HEK293T (cell line): ENCODE measurements around the gene CBX2.

Source experiments
- CTCF ChIA-PET: fragments of 350-600 bp; formaldehyde crosslinking; extraction: SDS; loops from one replicate; lab custom pipeline; 2021; ENCODE audit warnings: antibody characterized with exemption, inconsistent platforms; lab: Yijun Ruan, JAX
- POLR2A ChIA-PET: fragments of 350-600 bp; formaldehyde crosslinking; extraction: SDS; loops from one replicate; lab custom pipeline; 2020; ENCODE audit warnings: antibody characterized with exemption, inconsistent platforms; lab: Yijun Ruan, JAX
- DNase-seq: peaks from one replicate; pipeline ENCODE4 v3.0.0; 2012; ENCODE audit warnings: mixed read lengths; ENCODE audit errors: extremely low spot score
- ARNT ChIP-seq: fragments of 450-650 bp; IDR thresholded peaks from 2 replicates; pipeline ENCODE4 v1.6.1; 2017; ENCODE audit warnings: mild to moderate bottlenecking
- BHLHE40 ChIP-seq: fragments of 450-650 bp; IDR thresholded peaks from 2 replicates; pipeline ENCODE4 v1.6.1; 2016; ENCODE audit warnings: mild to moderate bottlenecking, moderate library complexity, borderline replicate concordance
- CTBP1 ChIP-seq: fragments of 450-650 bp; IDR thresholded peaks from 2 replicates; pipeline ENCODE4 v1.6.1; 2016; ENCODE audit warnings: borderline replicate concordance
- ELF4 ChIP-seq: fragments of 450-650 bp; IDR thresholded peaks from 2 replicates; pipeline ENCODE4 v1.6.1; 2017; ENCODE audit warnings: antibody characterized with exemption
- FOXA1 ChIP-seq: fragments of 450-650 bp; IDR thresholded peaks from 2 replicates; pipeline ENCODE4 v1.6.1; 2016; ENCODE audit warnings: mild to moderate bottlenecking
- FOXK2 ChIP-seq: fragments of 450-650 bp; IDR thresholded peaks from 2 replicates; pipeline ENCODE4 v1.6.1; 2016; ENCODE audit warnings: mild to moderate bottlenecking
- FOXM1 ChIP-seq: fragments of 450-650 bp; IDR thresholded peaks from 2 replicates; pipeline ENCODE4 v1.6.1; 2017; ENCODE audit warnings: mild to moderate bottlenecking, borderline replicate concordance
- HDGF ChIP-seq: fragments of 450-650 bp; IDR thresholded peaks from 2 replicates; pipeline ENCODE4 v1.6.1; 2017; ENCODE audit warnings: antibody characterized with exemption, borderline replicate concordance
- L3MBTL2 ChIP-seq: fragments of 450-650 bp; conservative IDR thresholded peaks from 2 replicates; pipeline ENCODE4 v1.6.1; 2016; ENCODE audit warnings: mild to moderate bottlenecking
- LEF1 ChIP-seq: fragments of 450-650 bp; IDR thresholded peaks from 2 replicates; pipeline ENCODE4 v1.6.1; 2017; ENCODE audit warnings: mild to moderate bottlenecking, borderline replicate concordance
- NFRKB ChIP-seq: fragments of 450-650 bp; IDR thresholded peaks from 2 replicates; pipeline ENCODE4 v1.6.1; 2016; ENCODE audit warnings: mild to moderate bottlenecking, moderate library complexity
- PKNOX1 ChIP-seq: fragments of 450-650 bp; IDR thresholded peaks from 2 replicates; pipeline ENCODE4 v1.6.1; 2016
- SP1 ChIP-seq: fragments of 450-650 bp; IDR thresholded peaks from 2 replicates; pipeline ENCODE4 v1.6.1; 2017
- SUZ12 ChIP-seq: fragments of 450-650 bp; IDR thresholded peaks from 2 replicates; pipeline ENCODE4 v1.6.1; 2016; ENCODE audit warnings: mild to moderate bottlenecking
- TARDBP ChIP-seq: fragments of 450-650 bp; IDR thresholded peaks from 2 replicates; pipeline ENCODE4 v1.6.1; 2016
- ZNF384 ChIP-seq: fragments of 450-650 bp; IDR thresholded peaks from 2 replicates; pipeline ENCODE4 v1.6.1; 2016

Gene CBX2

GRCh38 chr17:79801156-79802038 lies 23.4 kb downstream of the CBX2 start:
- ChIA-PET POLR2A (interaction anchor here (0.8 to 1.2 kb wide), 5 partner anchors 13 to 192 kb away, joined by 3 to 4 read pairs (median 3); partner anchors contain the start of gene CBX4), CTCF (interaction anchor here (0.6 to 1.5 kb wide), 6 partner anchors 10 to 200 kb away, joined by 3 to 4 read pairs (median 4); partner anchors contain the start of gene CBX4)
- TF ChIP-seq PKNOX1 (no peak), LEF1 (no peak), FOXA1 (no peak), ZNF384 (no peak), ELF4 (no peak), CTBP1 (no peak), SUZ12 (no peak), FOXK2 (no peak), ARNT (no peak), FOXM1 (no peak), TARDBP (no peak), L3MBTL2 (no peak), SP1 (no peak), HDGF (no peak), BHLHE40 (no peak), NFRKB (no peak)
- peak; percentile 36 for DNase-seq

DNA sequence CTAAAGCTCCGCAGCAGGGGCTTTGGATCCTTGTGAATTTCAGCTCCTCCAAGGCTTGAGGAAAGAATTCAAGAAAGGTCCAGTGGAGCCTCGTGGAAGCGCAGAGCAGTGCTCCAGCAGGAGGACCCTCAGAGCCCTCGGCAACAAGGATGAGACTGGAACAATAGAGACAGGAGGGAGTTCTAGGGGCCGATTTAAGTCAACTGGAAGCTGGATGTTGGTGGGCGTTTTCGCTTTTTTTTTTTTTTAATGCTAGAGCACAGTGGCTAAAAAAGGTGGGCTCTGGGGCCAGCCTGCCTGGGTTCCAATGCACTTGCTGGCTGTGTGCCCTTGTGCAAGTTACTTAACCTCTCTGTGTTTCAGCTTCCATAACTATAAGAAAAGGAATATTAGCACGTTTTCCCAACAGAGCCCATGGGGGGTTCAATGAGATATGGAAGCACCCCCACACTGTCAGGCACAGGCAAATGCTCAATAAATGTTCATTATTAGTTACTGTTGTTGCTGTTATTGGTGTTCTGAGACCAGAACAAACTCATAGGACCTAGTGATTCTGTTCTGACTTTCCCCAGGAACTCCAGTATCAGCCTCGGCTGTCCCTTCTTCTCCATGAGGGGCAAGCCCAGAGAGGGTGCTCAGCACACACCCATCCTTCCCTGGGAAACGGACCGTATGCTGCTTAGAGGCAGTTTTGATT lies 24.2 kb downstream of the CBX2 start:
- no peak for DNase-seq
- ChIA-PET POLR2A (interaction anchor here (0.8 to 1.2 kb wide), 5 partner anchors 12 to 191 kb away, joined by 3 to 4 read pairs (median 3); partner anchors contain the start of gene CBX4), CTCF (interaction anchor here (0.6 to 1.5 kb wide), 4 partner anchors 9 to 114 kb away, joined by 3 to 4 read pairs (median 4); partner anchors contain the start of gene CBX4)
- TF ChIP-seq BHLHE40 (no peak), SUZ12 (no peak), FOXA1 (no peak), FOXK2 (no peak), CTBP1 (no peak), ZNF384 (no peak), ELF4 (no peak), LEF1 (no peak), PKNOX1 (no peak), TARDBP (no peak), SP1 (no peak), L3MBTL2 (no peak), ARNT (no peak)

GRCh38 chr17:79802736-79803420 lies 24.9 kb downstream of the CBX2 start:
- no peak for DNase-seq
- ChIA-PET POLR2A (interaction anchor here (1.0 to 2.5 kb wide), 4 partner anchors 9 to 36 kb away, joined by 3 to 8 read pairs (median 4); partner anchors contain the start of gene CBX4), CTCF (no interaction called here)
- TF ChIP-seq ELF4 (no peak), LEF1 (no peak), FOXK2 (no peak), SP1 (no peak), SUZ12 (no peak), CTBP1 (no peak), L3MBTL2 (no peak), ZNF384 (no peak), TARDBP (no peak), FOXM1 (no peak), NFRKB (no peak), BHLHE40 (no peak), FOXA1 (no peak), PKNOX1 (no peak), ARNT (no peak), HDGF (no peak)

DNA sequence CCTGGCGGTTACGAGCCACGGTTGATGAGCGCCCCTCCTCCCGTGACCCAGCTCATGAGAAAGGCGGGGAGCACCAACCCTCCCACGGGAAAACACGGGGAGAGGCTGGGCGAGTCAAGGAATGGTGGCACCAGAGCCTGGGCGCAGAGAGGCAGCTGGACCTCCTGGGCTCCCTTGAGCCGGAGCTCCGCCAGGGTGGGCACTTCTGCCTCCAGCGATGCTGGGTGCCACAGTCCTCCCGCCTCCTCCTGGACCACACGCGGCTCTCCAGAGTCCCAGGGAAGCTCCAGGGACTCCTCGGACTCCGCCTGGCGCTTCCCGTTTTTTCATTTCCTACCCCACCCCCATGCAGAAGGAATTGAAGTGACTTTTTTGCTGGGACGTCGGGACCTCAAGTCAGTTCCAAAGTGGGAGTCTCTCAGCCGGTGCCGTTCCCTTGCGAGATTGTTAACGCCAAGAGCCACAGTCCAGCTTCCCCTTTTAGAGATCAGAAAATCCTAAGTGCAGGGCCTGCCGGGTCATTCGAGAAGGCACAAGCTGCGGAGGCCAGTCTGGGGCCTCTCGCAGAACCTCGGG lies 25.6 kb downstream of the CBX2 start:
- no peak for TF ChIP-seq LEF1
- POLR2A ChIA-PET, result interaction anchor here (1.0 to 2.5 kb wide), 7 partner anchors 10 to 190 kb away, joined by 3 to 8 read pairs (median 4); partner anchors contain the start of gene CBX4
- DNase-seq, result no peak
- CTCF ChIA-PET, result no interaction called here
